T-helper 9 cell (primary cell): Measurements from ENCODE around the gene UCKL1.
A peak's percentile ranks its signal among the peaks of the same experiment; 100 is the strongest.
"Not testable (repeated sequence)": the region's sequence is repeated elsewhere in the genome, so short reads cannot be mapped to it uniquely, and the experiment has no call there.

ENCODE experiments used
- DNase-seq: peaks from one replicate; pipeline ENCODE4 v3.0.0-alpha.2; 2020

UCKL1 gene

GRCh38 chr20:63917811-63918210 is 38.4 kb downstream of the UCKL1 start:
- DNase-seq = no peak

GRCh38 chr20:63916371-63916939 is 39.8 kb downstream of the UCKL1 start:
- not testable (repeated sequence) for DNase-seq

- no peak for DNase-seq
Measured at GRCh38 chr20:63915471-63915870, 40.7 kb downstream of the UCKL1 start.

DNA sequence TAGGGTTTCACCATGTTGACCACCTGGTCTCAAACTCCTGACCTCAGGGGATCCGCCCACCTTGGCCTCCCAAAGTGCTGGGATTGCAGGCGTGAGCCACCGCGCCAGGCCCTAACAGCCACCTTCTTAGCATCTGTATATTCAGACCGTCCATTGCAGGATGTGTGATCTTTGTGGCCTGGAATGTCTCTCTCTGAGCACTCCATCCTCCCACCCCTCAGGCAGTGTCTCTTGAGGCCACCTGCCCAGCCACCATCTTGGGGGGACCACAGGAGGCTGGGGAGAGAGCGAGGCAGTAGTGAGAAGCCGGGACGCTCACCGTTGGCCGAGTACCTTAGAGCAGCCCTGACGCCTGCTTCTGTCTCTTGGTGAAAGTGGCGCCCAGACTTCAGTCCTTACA is 42.4 kb downstream of the UCKL1 start:
- no peak for DNase-seq

GRCh38 chr20:63911176-63911575 is 45.0 kb downstream of the UCKL1 start:
- no peak for DNase-seq

- DNase-seq = no peak
Measured at GRCh38 chr20:63908008-63908682, 48.1 kb downstream of the UCKL1 start.

DNA sequence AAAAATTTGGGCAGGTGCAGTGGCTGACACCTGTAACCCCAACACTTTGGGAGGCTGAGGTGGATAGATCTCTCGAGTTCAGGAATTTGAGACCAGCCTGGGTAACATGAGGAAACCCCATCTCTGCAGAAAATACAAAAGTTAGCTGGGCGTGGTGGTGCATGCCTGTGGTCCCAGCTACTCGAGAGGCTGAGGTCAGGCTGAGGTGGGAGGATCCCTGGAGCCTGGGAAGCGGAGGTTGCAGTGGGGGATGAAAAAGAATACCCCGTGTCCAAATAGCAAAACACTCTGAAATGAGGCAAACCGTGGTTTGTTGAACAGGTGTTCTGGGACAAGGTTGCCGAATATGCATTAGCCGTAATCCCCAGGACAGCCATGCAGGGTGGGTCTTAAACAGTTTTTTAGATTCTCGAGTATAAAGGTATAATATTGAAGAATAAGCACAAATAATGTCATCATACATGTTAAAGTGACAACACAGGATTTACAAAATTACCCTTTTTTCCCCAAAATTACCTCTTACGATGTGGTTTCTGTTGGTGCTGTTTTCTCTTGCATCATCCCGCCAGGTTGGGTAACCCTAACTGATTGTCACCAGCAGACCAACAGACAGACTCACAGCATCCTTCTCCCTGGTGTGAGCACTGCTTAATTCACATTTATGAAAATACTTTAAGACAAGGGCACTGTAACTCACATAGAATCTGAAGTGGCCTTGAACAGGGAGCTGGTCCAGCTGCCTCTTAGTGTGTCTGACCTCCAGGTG is 52.2 kb downstream of the UCKL1 start:
- no peak for DNase-seq

DNA sequence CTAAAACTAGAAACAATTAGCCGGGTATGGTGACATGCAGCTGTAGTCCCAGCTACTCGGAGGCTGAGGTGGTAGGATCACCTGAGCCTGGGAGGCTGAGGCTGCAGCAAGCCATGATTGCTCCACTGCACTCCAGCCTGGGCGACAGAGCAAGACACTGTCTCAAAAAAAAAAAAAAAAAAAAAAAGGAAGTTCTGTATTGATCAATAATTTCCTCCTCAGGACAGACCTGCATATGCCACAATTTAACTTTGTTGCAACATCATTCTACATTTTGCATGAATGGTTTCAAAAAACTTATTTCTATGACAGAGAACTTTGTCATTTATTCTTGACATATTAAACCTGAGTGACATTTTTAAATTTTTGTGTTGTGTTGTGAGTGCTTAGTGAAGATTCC is 55.8 kb downstream of the UCKL1 start:
- no peak for DNase-seq

GRCh38 chr20:63898882-63899558 is 57.2 kb downstream of the UCKL1 start:
- DNase-seq = no peak

- no peak for DNase-seq
Measured at GRCh38 chr20:63897978-63898561, 58.1 kb downstream of the UCKL1 start.

GRCh38 chr20:63896264-63897105 is 59.7 kb downstream of the UCKL1 start:
- peak; percentile 12 for DNase-seq

DNA sequence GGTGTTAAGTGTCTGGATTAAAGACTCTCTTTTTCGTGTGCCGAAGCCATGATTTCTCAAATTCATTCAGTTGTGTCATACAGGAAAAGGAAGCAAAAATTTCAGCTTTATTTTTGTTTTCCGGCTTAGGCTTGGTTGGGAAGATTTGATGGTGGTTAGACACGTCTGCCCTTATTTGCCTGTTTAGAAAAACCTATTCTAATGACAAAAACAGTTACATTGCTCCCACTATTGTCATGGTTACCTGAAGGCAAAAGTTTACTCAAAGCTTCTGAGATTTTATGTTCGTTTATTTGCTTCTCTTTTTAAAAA is 60.3 kb downstream of the UCKL1 start:
- DNase-seq = no peak

- DNase-seq = no peak
Measured at GRCh38 chr20:63895202-63895951, 60.8 kb downstream of the UCKL1 start.

DNA sequence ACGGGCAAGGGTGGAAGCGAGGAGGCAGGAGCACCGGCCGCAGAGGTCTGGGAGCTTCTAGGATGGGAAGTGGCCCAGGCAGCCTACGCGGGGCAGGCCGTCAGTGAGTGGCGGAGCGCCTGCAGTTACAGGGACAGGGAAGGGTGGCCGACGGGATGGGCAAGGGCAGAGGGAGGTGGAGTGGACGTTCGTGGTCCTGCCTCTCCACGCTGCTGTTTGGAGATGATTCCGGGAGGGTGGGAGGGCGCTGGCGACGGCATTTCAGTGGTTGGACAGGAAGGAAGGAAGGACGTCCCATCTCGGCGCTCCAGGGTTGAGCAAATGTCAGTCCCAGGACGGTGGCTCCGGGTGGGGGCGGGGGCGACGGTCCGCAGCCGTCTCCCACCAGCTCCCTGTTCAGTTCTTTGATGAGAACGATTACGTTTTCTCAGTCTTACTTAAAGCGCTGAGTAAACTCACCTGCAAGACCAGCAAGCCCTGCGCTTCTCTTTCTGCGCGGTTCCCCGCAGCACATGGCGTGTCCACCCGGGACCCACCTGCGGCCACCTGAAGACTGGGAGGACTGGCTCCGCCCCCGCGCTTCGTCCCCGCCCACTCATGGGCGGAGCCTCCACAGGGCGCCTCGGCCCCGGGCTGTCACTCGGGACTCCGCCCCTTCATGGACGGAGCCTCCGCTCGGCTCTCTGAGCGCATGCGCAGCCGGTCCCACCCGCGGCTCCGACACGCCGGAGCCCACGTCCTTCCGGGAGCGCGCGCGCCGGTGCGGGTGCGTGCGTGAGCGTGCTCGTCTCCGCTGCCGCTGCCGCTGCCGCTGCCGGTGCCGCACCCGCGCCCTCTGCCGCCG is 61.6 kb downstream of the UCKL1 start, which contains the start of gene DNAJC5:
DNAJC5 (plus strand) TSS at position 769 of the 844 bp plus-strand sequence. CDS start 33,220 bp downstream, outside the sequence.
- peak; percentile 94 for DNase-seq

DNA sequence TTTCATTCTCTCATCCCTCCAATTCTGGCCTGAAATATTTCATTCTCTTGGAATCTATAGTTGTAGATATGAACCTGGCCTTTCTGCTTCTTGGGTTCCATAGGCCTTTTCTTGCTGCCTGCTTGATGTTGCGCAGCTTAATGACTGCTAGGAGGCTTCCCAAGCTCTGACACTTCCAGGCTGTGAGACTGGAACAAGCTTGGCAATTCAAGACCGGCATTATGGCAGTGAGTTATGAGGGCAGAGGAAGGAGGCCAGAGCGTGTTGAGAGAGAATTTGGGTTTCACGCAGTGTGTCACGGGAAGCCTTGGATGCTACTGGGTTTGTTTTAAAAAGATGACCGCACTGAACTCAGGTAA is 62.2 kb downstream of the UCKL1 start:
- DNase-seq = no peak

DNA sequence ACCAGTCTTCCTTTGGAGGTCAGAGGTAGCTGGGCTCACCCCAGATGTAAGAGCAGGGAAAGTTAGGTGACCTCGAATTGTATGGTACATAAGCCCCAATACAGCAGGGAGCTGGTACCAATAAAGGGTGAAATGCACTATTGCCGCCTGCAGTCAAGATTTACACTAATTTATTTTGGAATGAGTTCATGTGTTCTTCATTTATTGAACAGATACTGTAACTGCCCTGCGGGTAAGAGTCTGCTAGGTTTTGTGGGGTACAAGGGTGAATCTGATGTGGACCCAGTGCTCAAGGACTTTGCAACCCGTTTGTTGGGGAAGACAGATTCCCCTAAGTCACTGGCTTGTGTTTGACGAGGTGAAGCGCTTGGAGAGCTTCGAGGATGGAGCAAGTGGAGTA is 63.8 kb downstream of the UCKL1 start:
- DNase-seq = no peak

- DNase-seq = no peak
Measured at GRCh38 chr20:63891061-63892002, 64.9 kb downstream of the UCKL1 start.

- no peak for DNase-seq
Measured at GRCh38 chr20:63890616-63891015, 65.6 kb downstream of the UCKL1 start.

DNA sequence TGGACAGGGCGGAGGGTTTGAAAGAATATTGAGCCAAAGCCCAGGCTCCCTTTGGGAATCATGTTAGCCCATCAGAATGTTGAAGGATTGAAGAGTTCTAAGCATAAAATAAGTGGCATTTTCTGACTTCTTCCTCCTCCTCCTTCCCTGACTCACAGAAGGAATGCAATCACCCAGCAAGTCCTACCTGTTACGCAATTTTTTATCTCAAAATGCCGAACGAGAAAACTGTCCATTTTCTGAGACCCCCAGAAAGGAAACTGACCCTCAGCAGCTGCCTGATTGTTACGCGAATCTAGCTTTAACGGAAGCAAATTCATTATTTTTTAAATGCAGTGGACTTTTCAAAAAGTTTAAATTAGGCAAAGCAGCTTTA is 66.0 kb downstream of the UCKL1 start:
- no peak for DNase-seq
